HCT116 (cell line): ENCODE results near the gene GKAP1.
"Not testable (repeated sequence)": the region's sequence is repeated elsewhere in the genome, so short reads cannot be mapped to it uniquely, and the experiment has no call there.

ENCODE experiments used
- CTCF ChIP-seq, 3 experiments: fragments of 200-600 bp in 1 of 3; sonication (generic) in 1 of 3; IDR thresholded peaks in 2 of 3; conservative IDR thresholded peaks in 1 of 3; 2 replicates each; pipeline ENCODE4 v1.5.1; 2012 to 2017; ENCODE audit warnings: low read depth in 2 of 3, low read length in 2 of 3, antibody characterized with exemption in 1 of 3, borderline replicate concordance in 1 of 3, control low read depth in 1 of 3, mild to moderate bottlenecking in 1 of 3, mixed read lengths in 1 of 3, mixed run types in 1 of 3, moderate library complexity in 1 of 3; ENCODE audit not compliant: insufficient read depth in 1 of 3
- EGR1 ChIP-seq: IDR thresholded peaks from 2 replicates; pipeline ENCODE4 v1.6.1; 2012; ENCODE audit warnings: low read depth
- MAX ChIP-seq: IDR thresholded peaks from 2 replicates; pipeline ENCODE4 v1.6.1; 2012
- POLR2AphosphoS5 ChIP-seq: IDR thresholded peaks from 2 replicates; pipeline ENCODE4 v1.6.1; 2011; ENCODE audit warnings: mild to moderate bottlenecking, low read depth, low read length, moderate library complexity
- SIN3A ChIP-seq: IDR thresholded peaks from 2 replicates; pipeline ENCODE4 v1.6.1; 2012; ENCODE audit warnings: low read depth
- TCF7L2 ChIP-seq: IDR thresholded peaks from 2 replicates; pipeline ENCODE4 v1.7.0; 2011; ENCODE audit warnings: borderline replicate concordance, inconsistent platforms; ENCODE audit not compliant: insufficient read depth, insufficient read length; ENCODE audit errors: extremely low read depth
- ZFX ChIP-seq: fragments of 450-650 bp; IDR thresholded peaks from 2 replicates; pipeline ENCODE4 v1.6.1; 2017

GRCh38 chr9:83824986-83825623 lies 7.5 kb upstream of the GKAP1 start:
- not testable (repeated sequence) for TF ChIP-seq MAX; POLR2AphosphoS5; CTCF (IDR thresholded peaks at IDR 0.05 in 2 of 3, conservative IDR thresholded peaks at IDR 0.05 in 1 of 3; ENCODE audit: borderline replicate concordance in 1 of 3, insufficient read depth in 1 of 3, low read depth in 2 of 3, low read length in 2 of 3); SIN3A; EGR1; TCF7L2; ZFX
